ENCODE measurements around the gene ADPRM. TPM values are rescaled to one million over a fixed set of nuclear protein-coding genes. Genes with fewer than 3 reads are reported as not detected.
A peak's percentile ranks its signal among the peaks of the same experiment; 100 is the strongest.

Gene ADPRM
- total RNA-seq, 1 donor from 2014 or later: 8.9 TPM

GRCh38 chr17:10748531-10749181 lies 51.3 kb downstream of the ADPRM start:
- TF ChIP-seq EZH2 (IDR thresholded peaks at IDR 0.05): no peak
- H3K27ac Mint-ChIP-seq: peak overlapping the region; percentile 20
- DNase-seq (ENCODE audit: low spot score): no peak
- H3K27ac ChIP-seq: no peak overlapping the region
- H3K4me3 ChIP-seq: no peak overlapping the region
- no peak overlapping the region for H3K9ac ChIP-seq
- H3K79me2 ChIP-seq (ENCODE audit: low read depth): no peaks in the 10 kb centered on the region
- no peaks in the 10 kb centered on the region for H3K9me3 Mint-ChIP-seq
- H3K4me3 Mint-ChIP-seq: no peak overlapping the region
- no peak overlapping the region for H2AFZ ChIP-seq (replicated peaks)
- H3K36me3 ChIP-seq: no peaks in the 10 kb centered on the region
- H3K27me3 Mint-ChIP-seq (ENCODE audit: insufficient read depth, low read depth): peaks cover 4% of the 10 kb centered on the region
- H3K4me2 ChIP-seq: peak overlapping the region; percentile 4
- H3K9me3 ChIP-seq (ENCODE audit: low read depth): no peaks in the 10 kb centered on the region
- H3K4me1 ChIP-seq: peaks cover 13% of the 10 kb centered on the region
- H3K27me3 ChIP-seq: no peaks in the 10 kb centered on the region
- H3K4me1 Mint-ChIP-seq: peaks cover 44% of the 10 kb centered on the region
- H3K36me3 Mint-ChIP-seq: peaks cover 1% of the 10 kb centered on the region
- no peaks in the 10 kb centered on the region for H4K20me1 ChIP-seq (ENCODE audit: low read depth)
- peaks cover 11% of the 10 kb centered on the region for H3F3A ChIP-seq (ENCODE audit: low read depth)

- Histone ChIP-seq H3K9ac (no peak overlapping the region), H3K4me1 (peaks cover 21% of the 10 kb centered on the region), H3K4me3 (no peak overlapping the region), H3K27ac (no peak overlapping the region), H3F3A (ENCODE audit: low read depth) (peaks cover 22% of the 10 kb centered on the region), H3K27me3 (no peaks in the 10 kb centered on the region), H3K9me3 (ENCODE audit: low read depth) (no peaks in the 10 kb centered on the region), H3K4me2 (no peak overlapping the region), H3K36me3 (no peaks in the 10 kb centered on the region), H4K20me1 (ENCODE audit: low read depth) (no peaks in the 10 kb centered on the region), H2AFZ (replicated peaks) (no peak overlapping the region), H3K79me2 (ENCODE audit: low read depth) (no peaks in the 10 kb centered on the region)
- Mint-ChIP-seq H3K27ac (no peak overlapping the region), H3K4me1 (peaks cover 46% of the 10 kb centered on the region), H3K9me3 (no peaks in the 10 kb centered on the region), H3K4me3 (no peak overlapping the region), H3K36me3 (no peaks in the 10 kb centered on the region), H3K27me3 (ENCODE audit: insufficient read depth, low read depth) (peaks cover 7% of the 10 kb centered on the region)
- DNase-seq (ENCODE audit: low spot score): no peak
- TF ChIP-seq CTCF (IDR thresholded peaks at IDR 0.05): no peak
Observed at GRCh38 chr17:10750210-10750609, 52.8 kb downstream of the ADPRM start.

- no peak overlapping the region for H3K4me3 Mint-ChIP-seq
- TF ChIP-seq EZH2 (IDR thresholded peaks at IDR 0.05) (no peak), CTCF (IDR thresholded peaks at IDR 0.05) (no peak), EZH2phosphoT487 (IDR thresholded peaks at IDR 0.05) (no peak)
- no peaks in the 10 kb centered on the region for H3K27me3 ChIP-seq
- H3K27ac ChIP-seq: no peak overlapping the region
- H3K9ac ChIP-seq: no peak overlapping the region
- no peak overlapping the region for H3K4me3 ChIP-seq
- no peaks in the 10 kb centered on the region for H4K20me1 ChIP-seq (ENCODE audit: low read depth)
- no peaks in the 10 kb centered on the region for H3K36me3 Mint-ChIP-seq
- peaks cover 56% of the 10 kb centered on the region for H3K4me1 Mint-ChIP-seq
- H2AFZ ChIP-seq (replicated peaks): no peak overlapping the region
- no peaks in the 10 kb centered on the region for H3K9me3 Mint-ChIP-seq
- peaks cover 7% of the 10 kb centered on the region for H3K27me3 Mint-ChIP-seq (ENCODE audit: insufficient read depth, low read depth)
- H3K4me2 ChIP-seq: no peak overlapping the region
- H3K36me3 ChIP-seq: no peaks in the 10 kb centered on the region
- no peak for DNase-seq (ENCODE audit: low spot score)
- H3K4me1 ChIP-seq: peaks cover 33% of the 10 kb centered on the region
- no peaks in the 10 kb centered on the region for H3K9me3 ChIP-seq (ENCODE audit: low read depth)
- H3K27ac Mint-ChIP-seq: peak overlapping the region; percentile 68
- peaks cover 31% of the 10 kb centered on the region for H3F3A ChIP-seq (ENCODE audit: low read depth)
- H3K79me2 ChIP-seq (ENCODE audit: low read depth): no peaks in the 10 kb centered on the region
Observed at GRCh38 chr17:10751563-10751962, 54.2 kb downstream of the ADPRM start.

- Mint-ChIP-seq H3K4me3 (no peak overlapping the region), H3K27ac (no peak overlapping the region), H3K4me1 (peaks cover 62% of the 10 kb centered on the region), H3K27me3 (ENCODE audit: insufficient read depth, low read depth) (peaks cover 8% of the 10 kb centered on the region), H3K9me3 (no peaks in the 10 kb centered on the region), H3K36me3 (no peaks in the 10 kb centered on the region)
- no peak overlapping the region for H3K9ac ChIP-seq
- no peaks in the 10 kb centered on the region for H3K27me3 ChIP-seq
- DNase-seq (ENCODE audit: low spot score): no peak
- no peaks in the 10 kb centered on the region for H3K79me2 ChIP-seq (ENCODE audit: low read depth)
- TF ChIP-seq EZH2 (IDR thresholded peaks at IDR 0.05): no peak
- TF ChIP-seq CTCF (IDR thresholded peaks at IDR 0.05): no peak
- TF ChIP-seq EZH2phosphoT487 (IDR thresholded peaks at IDR 0.05): no peak
- peaks cover 31% of the 10 kb centered on the region for H3F3A ChIP-seq (ENCODE audit: low read depth)
- H2AFZ ChIP-seq (replicated peaks): no peak overlapping the region
- H3K27ac ChIP-seq: no peak overlapping the region
- no peak overlapping the region for H3K4me3 ChIP-seq
- H3K9me3 ChIP-seq (ENCODE audit: low read depth): no peaks in the 10 kb centered on the region
- no peak overlapping the region for H3K4me2 ChIP-seq
- H3K4me1 ChIP-seq: peaks cover 35% of the 10 kb centered on the region
- no peaks in the 10 kb centered on the region for H3K36me3 ChIP-seq
- no peaks in the 10 kb centered on the region for H4K20me1 ChIP-seq (ENCODE audit: low read depth)
Observed at GRCh38 chr17:10752696-10753095, 55.3 kb downstream of the ADPRM start.

Measured in neural progenitor cell (in vitro differentiated cells).